ENCODE measurements around the gene ULBP2.
A peak's percentile ranks its signal among the peaks of the same experiment; 100 is the strongest.

Gene ULBP2

DNA sequence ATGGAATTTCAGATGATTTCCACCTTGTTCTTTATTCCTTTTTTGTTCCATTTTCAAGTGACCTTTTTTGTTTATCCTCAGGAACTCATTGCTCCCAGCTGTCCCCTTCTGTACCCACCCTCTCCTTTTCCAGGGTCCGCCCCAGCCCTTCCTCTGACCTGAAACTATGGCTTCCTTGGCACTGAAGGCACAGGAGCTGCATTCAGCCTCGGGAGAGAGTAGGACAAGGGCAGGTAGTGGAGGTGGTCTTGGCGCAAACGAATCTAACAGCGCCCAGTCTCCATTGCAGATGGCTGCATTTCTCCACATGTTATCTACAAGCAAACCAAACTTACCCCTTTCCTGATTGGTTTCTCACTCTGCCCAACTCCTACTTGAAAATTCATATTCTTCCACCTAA is 8.8 kb upstream of the ULBP2 start:
- TF ChIP-seq EZH2phosphoT487 (IDR thresholded peaks at IDR 0.05; ENCODE audit: low read depth), result no peak
- TF ChIP-seq, protein P1, sequence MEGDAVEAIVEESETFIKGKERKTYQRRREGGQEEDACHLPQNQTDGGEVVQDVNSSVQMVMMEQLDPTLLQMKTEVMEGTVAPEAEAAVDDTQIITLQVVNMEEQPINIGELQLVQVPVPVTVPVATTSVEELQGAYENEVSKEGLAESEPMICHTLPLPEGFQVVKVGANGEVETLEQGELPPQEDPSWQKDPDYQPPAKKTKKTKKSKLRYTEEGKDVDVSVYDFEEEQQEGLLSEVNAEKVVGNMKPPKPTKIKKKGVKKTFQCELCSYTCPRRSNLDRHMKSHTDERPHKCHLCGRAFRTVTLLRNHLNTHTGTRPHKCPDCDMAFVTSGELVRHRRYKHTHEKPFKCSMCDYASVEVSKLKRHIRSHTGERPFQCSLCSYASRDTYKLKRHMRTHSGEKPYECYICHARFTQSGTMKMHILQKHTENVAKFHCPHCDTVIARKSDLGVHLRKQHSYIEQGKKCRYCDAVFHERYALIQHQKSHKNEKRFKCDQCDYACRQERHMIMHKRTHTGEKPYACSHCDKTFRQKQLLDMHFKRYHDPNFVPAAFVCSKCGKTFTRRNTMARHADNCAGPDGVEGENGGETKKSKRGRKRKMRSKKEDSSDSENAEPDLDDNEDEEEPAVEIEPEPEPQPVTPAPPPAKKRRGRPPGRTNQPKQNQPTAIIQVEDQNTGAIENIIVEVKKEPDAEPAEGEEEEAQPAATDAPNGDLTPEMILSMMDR (IDR thresholded peaks at IDR 0.05; ENCODE audit: low read depth, low read length), result no peak
- Histone ChIP-seq H4K20me1 (ENCODE audit: insufficient read depth, low read length) (no peaks in the 10 kb centered on the region), H3K27me3 (ENCODE audit: low read depth, low read length) (peaks cover 54% of the 10 kb centered on the region)

DNA sequence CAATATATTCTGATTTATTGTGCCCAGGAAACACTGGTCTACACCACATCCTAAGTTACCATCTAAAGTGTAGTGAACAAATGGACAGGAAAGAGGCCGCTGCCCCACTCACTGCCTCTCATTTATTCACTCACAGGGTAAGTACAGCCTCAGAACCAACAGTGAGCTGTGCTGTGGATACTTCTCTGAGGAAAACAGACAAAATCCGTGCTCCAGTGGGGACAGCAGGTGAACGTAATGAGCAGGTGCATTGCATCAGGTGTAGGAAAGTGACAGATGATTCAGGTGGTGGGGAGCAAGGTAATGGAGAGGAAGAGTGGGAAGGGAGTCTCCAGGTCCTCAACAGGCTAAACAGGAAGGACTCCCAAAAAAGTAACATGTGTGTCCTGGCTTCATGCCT is 8.4 kb upstream of the ULBP2 start:
- H3K9me3 ChIP-seq (ENCODE audit: insufficient read depth, low read length), result no peaks in the 10 kb centered on the region

More for the DNA sequence above, 8.8 kb upstream of the ULBP2 start:
- no peak overlapping the region for H3K4me3 ChIP-seq (ENCODE audit: low read length)
- no peak overlapping the region for H2AFZ ChIP-seq (ENCODE audit: low read depth, low read length)
- H3K27ac ChIP-seq (ENCODE audit: low read length), result no peak overlapping the region
- no peaks in the 10 kb centered on the region for H3K36me3 ChIP-seq (replicated peaks; ENCODE audit: low read depth, low read length)
- H3K4me2 ChIP-seq (ENCODE audit: low read length), result no peak overlapping the region
- H3K4me1 ChIP-seq (ENCODE audit: low read length), result 0 out of 2 replicates have a peak, but pooled peaks cover 3% of the 10 kb centered on the region
- H3K9me3 ChIP-seq (ENCODE audit: insufficient read depth, low read length), result no peaks in the 10 kb centered on the region
- H3K79me2 ChIP-seq (ENCODE audit: low read length), result no peaks in the 10 kb centered on the region
- no peak overlapping the region for H3K9ac ChIP-seq (ENCODE audit: low read length)

DNA sequence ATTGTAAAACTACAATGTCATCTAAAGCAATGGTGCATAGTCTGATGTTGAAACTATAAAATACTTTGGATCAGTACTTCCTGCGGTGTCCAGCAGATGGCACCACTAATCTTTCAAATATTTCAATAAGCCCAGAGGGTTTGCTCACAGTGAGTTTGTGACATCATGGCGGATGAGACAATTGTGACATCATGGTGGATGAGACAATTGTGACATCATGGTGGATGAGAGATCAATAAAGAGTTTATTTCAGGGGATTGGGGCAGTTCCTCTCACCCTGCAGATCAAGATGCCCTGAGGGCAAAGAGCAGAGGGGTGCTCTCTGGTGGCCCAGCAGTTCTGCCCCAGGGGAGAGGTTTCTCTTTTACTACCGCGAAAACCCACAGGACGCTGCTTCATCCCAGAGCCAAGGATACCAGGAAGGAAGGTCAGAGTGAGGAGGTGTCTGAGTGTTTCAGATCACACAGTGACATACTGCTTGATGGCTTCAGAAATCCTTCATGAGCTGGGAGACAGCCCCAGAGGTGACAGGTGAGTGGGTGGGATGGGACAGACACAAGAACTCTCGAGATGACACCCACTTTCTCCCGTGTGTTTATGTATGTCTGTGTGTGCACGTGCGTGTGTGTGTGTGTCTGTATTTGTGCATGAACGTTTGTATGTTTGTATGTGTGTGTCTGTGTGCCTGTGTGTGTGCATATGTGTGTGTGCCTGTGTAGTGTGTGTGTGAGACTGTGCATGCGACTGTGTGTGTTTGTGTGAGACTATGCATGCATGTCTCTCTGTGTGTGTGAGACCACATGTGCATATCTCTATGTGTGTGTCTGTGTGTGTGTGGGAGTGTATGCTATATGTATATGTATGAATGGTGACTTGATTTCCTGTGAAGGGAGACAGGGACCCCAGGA is 7.3 kb upstream of the ULBP2 start:
- peaks cover 12% of the 10 kb centered on the region for H3K4me1 ChIP-seq (ENCODE audit: low read length)
- H3K27ac ChIP-seq (ENCODE audit: low read length), result no peak overlapping the region
- H4K20me1 ChIP-seq (ENCODE audit: insufficient read depth, low read length), result no peaks in the 10 kb centered on the region
- no peaks in the 10 kb centered on the region for H3K79me2 ChIP-seq (ENCODE audit: low read length)
- TF ChIP-seq, protein P1 (IDR thresholded peaks at IDR 0.05; ENCODE audit: low read depth, low read length), result peak; percentile 66
- no peak for TF ChIP-seq EZH2phosphoT487 (IDR thresholded peaks at IDR 0.05; ENCODE audit: low read depth)
- peaks cover 50% of the 10 kb centered on the region for H3K27me3 ChIP-seq (ENCODE audit: low read depth, low read length)
- H3K9me3 ChIP-seq (ENCODE audit: insufficient read depth, low read length), result no peaks in the 10 kb centered on the region
- H2AFZ ChIP-seq (ENCODE audit: low read depth, low read length), result no peak overlapping the region
- no peaks in the 10 kb centered on the region for H3K36me3 ChIP-seq (replicated peaks; ENCODE audit: low read depth, low read length)
- H3K9ac ChIP-seq (ENCODE audit: low read length), result no peak overlapping the region
- peak overlapping the region; percentile 24 for H3K4me2 ChIP-seq (ENCODE audit: low read length)
- 0 out of 2 replicates have a peak overlapping the region, but pooled peaks have one; percentile 26 for H3K4me3 ChIP-seq (ENCODE audit: low read length)

More for the DNA sequence above, 8.4 kb upstream of the ULBP2 start:
- peaks cover 56% of the 10 kb centered on the region for H3K27me3 ChIP-seq (ENCODE audit: low read depth, low read length)
- no peaks in the 10 kb centered on the region for H3K79me2 ChIP-seq (ENCODE audit: low read length)
- no peak overlapping the region for H3K4me2 ChIP-seq (ENCODE audit: low read length)
- H3K9ac ChIP-seq (ENCODE audit: low read length), result no peak overlapping the region
- H4K20me1 ChIP-seq (ENCODE audit: insufficient read depth, low read length), result no peaks in the 10 kb centered on the region
- TF ChIP-seq, protein P1 (IDR thresholded peaks at IDR 0.05; ENCODE audit: low read depth, low read length), result no peak
- TF ChIP-seq EZH2phosphoT487 (IDR thresholded peaks at IDR 0.05; ENCODE audit: low read depth), result no peak
- H2AFZ ChIP-seq (ENCODE audit: low read depth, low read length), result no peak overlapping the region
- H3K27ac ChIP-seq (ENCODE audit: low read length), result no peak overlapping the region
- no peaks in the 10 kb centered on the region for H3K36me3 ChIP-seq (replicated peaks; ENCODE audit: low read depth, low read length)
- H3K4me3 ChIP-seq (ENCODE audit: low read length), result no peak overlapping the region
- H3K4me1 ChIP-seq (ENCODE audit: low read length), result peaks cover 5% of the 10 kb centered on the region; the same call in 1 of the 2 replicates

DNA sequence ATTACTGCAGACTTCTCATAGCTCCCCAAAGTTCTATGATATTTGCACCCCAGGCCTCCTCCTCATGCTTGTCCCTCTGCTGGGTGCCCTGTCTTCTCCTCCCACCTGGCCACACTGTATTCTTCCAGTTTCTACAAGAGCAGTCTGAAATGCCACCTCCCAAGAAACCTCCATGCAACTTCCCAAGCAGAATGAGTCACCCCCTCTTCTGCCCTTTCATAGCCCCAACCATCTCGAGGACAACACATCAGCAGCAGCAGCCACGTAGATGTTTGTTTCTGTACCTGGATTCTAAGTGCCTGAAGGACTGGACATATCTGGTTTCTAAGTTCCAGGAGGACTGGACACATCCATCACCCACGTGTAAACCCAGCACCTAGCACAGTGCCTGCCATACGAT is 6.6 kb upstream of the ULBP2 start:
- Histone ChIP-seq H3K36me3 (replicated peaks; ENCODE audit: low read depth, low read length) (no peaks in the 10 kb centered on the region), H3K27me3 (ENCODE audit: low read depth, low read length) (peaks cover 52% of the 10 kb centered on the region), H3K4me3 (ENCODE audit: low read length) (no peak overlapping the region), H3K27ac (ENCODE audit: low read length) (no peak overlapping the region), H4K20me1 (ENCODE audit: insufficient read depth, low read length) (no peaks in the 10 kb centered on the region), H3K4me2 (ENCODE audit: low read length) (no peak overlapping the region), H3K9me3 (ENCODE audit: insufficient read depth, low read length) (no peaks in the 10 kb centered on the region), H3K4me1 (ENCODE audit: low read length) (peaks cover 19% of the 10 kb centered on the region), H3K79me2 (ENCODE audit: low read length) (no peaks in the 10 kb centered on the region), H3K9ac (ENCODE audit: low read length) (no peak overlapping the region), H2AFZ (ENCODE audit: low read depth, low read length) (no peak overlapping the region)
- TF ChIP-seq EZH2phosphoT487 (IDR thresholded peaks at IDR 0.05; ENCODE audit: low read depth), result no peak
- TF ChIP-seq, protein P1 (IDR thresholded peaks at IDR 0.05; ENCODE audit: low read depth, low read length), result no peak

All from OCI-LY3 (cell line).